GM19438 (cell line): Measurements from ENCODE around the gene FRZB.
"Not testable (repeated sequence)": the region's sequence is repeated elsewhere in the genome, so short reads cannot be mapped to it uniquely, and the experiment has no call there.

ENCODE experiments used
- ATAC-seq: cut with Tn5 transposase; IDR thresholded peaks from one replicate; pipeline ENCODE4 v1.9.1; 2021; ENCODE audit warnings: low read depth; ENCODE audit not compliant: unreplicated experiment

The FRZB gene

DNA sequence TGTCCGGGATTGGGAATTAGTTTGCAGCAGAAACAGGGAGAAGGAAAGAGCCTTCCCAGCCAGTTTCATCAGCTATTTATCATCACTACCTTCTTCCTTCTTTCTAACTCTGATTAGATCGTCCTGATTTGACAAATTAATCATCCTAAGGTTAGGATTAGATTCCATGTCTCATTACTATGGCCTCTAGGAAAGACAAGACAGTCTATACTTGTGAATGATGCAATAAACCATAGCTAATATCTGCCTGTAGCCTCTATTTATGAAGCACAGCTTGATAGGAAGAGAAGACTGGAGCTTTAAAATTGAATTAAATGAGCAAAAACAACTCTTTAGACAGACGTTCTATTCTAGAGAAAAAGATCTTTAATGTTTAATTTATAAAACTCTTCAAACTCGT is 25.2 kb upstream of the FRZB start:
- no peak for ATAC-seq

- no peak for ATAC-seq
Observed at GRCh38 chr2:182890773-182891378, 24.4 kb upstream of the FRZB start.

GRCh38 chr2:182890305-182890704 is 23.9 kb upstream of the FRZB start:
- ATAC-seq: no peak

GRCh38 chr2:182887753-182888415 is 21.4 kb upstream of the FRZB start:
- ATAC-seq: peak; percentile 66

DNA sequence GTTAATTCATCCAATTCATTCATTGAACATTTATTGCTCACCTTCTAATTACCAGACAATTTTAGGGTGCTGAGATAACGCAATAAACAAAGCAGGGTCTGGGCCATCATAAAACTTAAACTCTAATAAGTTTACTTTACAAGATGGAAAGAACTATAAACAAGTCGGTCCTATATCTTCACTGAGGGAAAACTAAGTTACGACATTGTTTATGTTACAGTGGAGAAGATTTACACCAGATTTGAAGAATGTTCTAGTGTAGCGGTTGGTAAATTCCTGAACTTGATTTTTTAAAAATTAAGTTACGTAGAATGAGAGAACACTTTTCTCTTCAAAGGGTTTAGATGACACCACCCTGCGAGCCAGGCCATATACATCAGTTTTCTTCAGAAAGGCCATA is 20.7 kb upstream of the FRZB start:
- ATAC-seq: no peak

DNA sequence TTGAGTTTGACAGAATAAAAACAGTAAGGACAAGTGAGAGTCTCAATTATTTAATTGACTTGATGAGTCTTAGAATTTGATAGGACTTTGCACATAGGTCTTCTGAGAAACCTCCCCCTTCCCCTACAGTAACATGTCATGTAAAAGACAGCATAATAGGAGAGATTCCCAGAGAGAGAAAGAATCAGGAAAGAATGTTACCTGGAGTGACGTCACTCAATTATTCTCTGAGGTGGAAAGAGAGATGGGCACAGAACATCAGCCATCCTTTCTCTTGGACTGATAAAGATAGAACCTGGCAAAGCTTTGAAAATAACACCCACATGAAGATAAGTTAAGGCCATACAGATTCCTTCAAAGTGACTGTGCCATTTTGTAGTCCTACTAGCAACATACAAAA is 19.3 kb upstream of the FRZB start:
- no peak for ATAC-seq

GRCh38 chr2:182883451-182883850 is 17.0 kb upstream of the FRZB start:
- ATAC-seq: no peak

GRCh38 chr2:182880100-182880499 is 13.7 kb upstream of the FRZB start:
- not testable (repeated sequence) for ATAC-seq

- not testable (repeated sequence) for ATAC-seq
Observed at GRCh38 chr2:182876653-182877052, 10.2 kb upstream of the FRZB start.

GRCh38 chr2:182870227-182870626 is 3.8 kb upstream of the FRZB start:
- no peak for ATAC-seq

- no peak for ATAC-seq
Observed at GRCh38 chr2:182868054-182868796, 1.8 kb upstream of the FRZB start.

DNA sequence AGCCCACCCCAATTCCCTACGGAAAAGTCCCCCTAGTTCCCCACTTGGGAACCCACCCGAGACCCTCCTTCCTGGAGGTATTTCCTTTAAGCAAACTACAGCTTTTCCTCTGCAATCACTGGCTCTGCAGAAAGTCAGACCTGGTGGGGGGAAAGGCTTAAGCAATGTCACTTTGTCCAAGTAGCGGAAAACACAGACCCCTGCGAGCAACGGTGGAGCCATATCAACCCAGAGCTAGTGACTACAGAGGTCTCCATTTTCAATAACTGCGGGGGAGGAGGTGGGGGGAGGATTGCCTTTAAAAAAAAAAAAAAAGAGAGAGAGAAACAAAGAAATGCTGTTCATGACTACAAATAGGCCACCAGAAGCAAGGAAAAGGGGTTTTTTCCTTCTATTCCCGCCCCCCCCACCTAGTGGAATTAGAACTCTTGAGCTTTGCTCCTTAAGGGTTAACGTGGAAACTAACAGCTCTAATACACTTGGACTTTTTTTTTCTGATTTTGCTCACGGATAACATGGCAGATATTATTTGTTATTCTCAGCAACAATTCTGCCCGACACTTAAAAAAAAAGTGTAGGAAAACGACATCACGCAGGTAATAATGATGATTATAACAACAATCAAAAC is 1.1 kb upstream of the FRZB start:
- ATAC-seq: no peak

DNA sequence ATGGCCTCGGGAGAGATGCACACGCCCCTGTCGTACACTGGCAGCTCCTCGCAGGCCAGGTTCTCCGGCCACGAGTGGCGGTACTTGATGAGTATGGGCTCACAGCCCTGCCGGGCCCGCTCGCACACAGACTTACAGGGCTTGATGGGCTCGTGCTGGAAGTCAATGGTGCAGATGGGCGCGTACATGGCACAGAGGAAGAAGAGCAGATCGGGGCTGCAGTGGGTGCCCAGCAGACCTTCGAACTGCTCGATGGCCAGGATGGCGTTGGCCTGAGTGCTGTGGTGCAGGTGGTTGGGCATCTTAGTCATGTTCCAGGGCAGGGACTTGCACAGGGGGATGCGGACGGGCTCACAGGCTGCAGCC is 359 bp downstream of the FRZB start:
- ATAC-seq: no peak

DNA sequence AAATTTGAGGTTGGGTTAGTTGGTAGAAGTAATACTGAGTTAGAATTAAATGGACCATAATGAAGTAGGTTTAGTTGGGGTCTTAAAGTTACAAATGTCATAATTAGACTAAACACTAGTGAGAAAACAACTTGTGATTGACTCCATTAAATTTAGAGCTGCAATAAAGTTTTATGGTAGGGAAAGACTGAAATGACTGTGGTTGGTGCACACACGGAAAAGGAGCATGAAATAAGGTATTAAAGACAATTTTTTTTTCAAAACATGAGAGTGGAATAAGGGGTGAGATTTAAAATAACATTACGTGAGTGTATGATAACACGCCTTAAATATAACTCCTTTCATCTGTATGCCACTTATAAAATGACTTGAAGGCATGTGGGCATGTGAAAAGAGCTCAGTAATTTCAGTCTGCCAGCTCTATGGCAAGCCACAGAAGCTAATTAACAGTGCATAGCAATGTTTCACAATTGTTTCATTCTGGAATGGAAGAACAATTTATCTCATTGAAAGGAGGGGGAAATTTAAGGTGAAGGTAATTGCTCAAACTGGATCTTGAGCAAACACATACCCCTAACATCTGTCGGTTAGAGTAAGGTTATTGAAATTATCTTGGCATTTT is 1.4 kb downstream of the FRZB start:
- no peak for ATAC-seq

DNA sequence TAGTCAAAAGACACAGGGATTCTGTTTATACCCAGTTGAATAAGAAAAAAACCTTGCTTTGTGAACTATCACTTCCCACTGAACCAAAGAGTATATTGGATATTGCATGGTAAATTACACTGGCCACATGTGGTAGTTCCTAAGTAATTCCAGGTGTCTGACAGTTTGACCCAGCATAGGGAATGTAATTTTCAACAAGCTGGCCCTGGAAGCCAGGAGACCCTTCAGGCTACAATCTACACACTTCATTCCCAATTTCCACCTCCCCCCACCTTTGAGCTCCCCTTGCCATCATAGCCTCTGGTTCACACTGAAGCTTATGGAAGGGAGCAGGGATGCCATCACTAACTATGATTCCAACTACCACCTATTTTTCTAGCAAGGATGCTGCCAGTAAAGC is 2.8 kb downstream of the FRZB start:
- no peak for ATAC-seq

- no peak for ATAC-seq
Observed at GRCh38 chr2:182862091-182862490, 4.3 kb downstream of the FRZB start.

- ATAC-seq: no peak
Observed at GRCh38 chr2:182860858-182861257, 5.6 kb downstream of the FRZB start.

GRCh38 chr2:182858671-182859070 is 7.8 kb downstream of the FRZB start:
- no peak for ATAC-seq

- ATAC-seq: no peak
Observed at GRCh38 chr2:182855376-182855775, 11.1 kb downstream of the FRZB start.

- ATAC-seq: no peak
Observed at GRCh38 chr2:182854375-182855105, 11.9 kb downstream of the FRZB start.
